Measurements from ENCODE around the gene FBLN2. TPM values are rescaled to one million over a fixed set of nuclear protein-coding genes. Genes with fewer than 3 reads are reported as not detected.

FBLN2 gene
- total and polyA plus RNA-seq, 4 donors = 16.7 to 494 (median 68.4) TPM

GRCh38 chr3:13583251-13584180 is 34.6 kb downstream of the FBLN2 start:
- H3K27ac ChIP-seq (ENCODE audit: low read depth in 1 of 2, low read length in 2 of 2) = no peak overlapping the region

GRCh38 chr3:13584427-13584891 is 35.5 kb downstream of the FBLN2 start:
- H3K9me3 ChIP-seq (ENCODE audit: control insufficient read depth, low read length) = no peaks in the 10 kb centered on the region
- ATAC-seq (ENCODE audit: low FRiP score) (no peak), DNase-seq (peak in 1 of 2 donors; percentile 38)
- 94 to 97% methylated on average over 8 of the region's 8 CpGs for WGBS, 2 donors
- H3K36me3 ChIP-seq (ENCODE audit: control insufficient read depth in 1 of 2, insufficient read depth in 2 of 2, low read length in 1 of 2) = no peaks in the 10 kb centered on the region
- H3K27ac ChIP-seq (ENCODE audit: low read depth in 1 of 2, low read length in 2 of 2) = no peak overlapping the region
- intact Hi-C loops (cut with DNase I) = no loop called here
- no peaks in the 10 kb centered on the region for H3K4me1 ChIP-seq (ENCODE audit: control insufficient read depth in 1 of 2, insufficient read depth in 2 of 2, low read length in 2 of 2)
- no peak overlapping the region for H3K4me3 ChIP-seq (ENCODE audit: low read length in 2 of 2)
- H3K27me3 ChIP-seq (ENCODE audit: control insufficient read depth in 1 of 2, insufficient read depth in 2 of 2, low read length in 1 of 2) = no peaks in the 10 kb centered on the region

More at GRCh38 chr3:13583251-13584180, 34.6 kb downstream of the FBLN2 start:
- intact Hi-C loops (cut with DNase I) = no loop called here
- Histone ChIP-seq H3K4me3 (ENCODE audit: low read length in 2 of 2) (no peak overlapping the region), H3K36me3 (ENCODE audit: control insufficient read depth in 1 of 2, insufficient read depth in 2 of 2, low read length in 1 of 2) (no peaks in the 10 kb centered on the region), H3K9me3 (ENCODE audit: control insufficient read depth, low read length) (no peaks in the 10 kb centered on the region), H3K4me1 (ENCODE audit: control insufficient read depth in 1 of 2, insufficient read depth in 2 of 2, low read length in 2 of 2) (no peaks in the 10 kb centered on the region), H3K27me3 (ENCODE audit: control insufficient read depth in 1 of 2, insufficient read depth in 2 of 2, low read length in 1 of 2) (no peaks in the 10 kb centered on the region)
- WGBS, 2 donors = 90 to 91% methylated on average over 15 of the region's 15 CpGs
- ATAC-seq (ENCODE audit: low FRiP score) = no peak
- peak in 1 of 2 donors; percentile 42 for DNase-seq

GRCh38 chr3:13584901-13585300 is 36.0 kb downstream of the FBLN2 start:
- intact Hi-C loops (cut with DNase I) = no loop called here
- WGBS, 2 donors = 94 to 95% methylated on average over 5 of the region's 5 CpGs
- H3K4me1 ChIP-seq (ENCODE audit: control insufficient read depth in 1 of 2, insufficient read depth in 2 of 2, low read length in 2 of 2) = no peaks in the 10 kb centered on the region

GRCh38 chr3:13587442-13587841 is 38.5 kb downstream of the FBLN2 start:
- ATAC-seq (ENCODE audit: low FRiP score) (no peak), DNase-seq (peak in 1 of 2 donors; percentile 23)
- no peak overlapping the region for H3K4me3 ChIP-seq (ENCODE audit: low read length in 2 of 2)
- no peak overlapping the region for H3K27ac ChIP-seq (ENCODE audit: low read depth in 1 of 2, low read length in 2 of 2)
- intact Hi-C loops (cut with DNase I) = no loop called here
- WGBS, 2 donors = 81 to 87% methylated on average over 3 of the region's 3 CpGs
- no peaks in the 10 kb centered on the region for H3K27me3 ChIP-seq (ENCODE audit: control insufficient read depth in 1 of 2, insufficient read depth in 2 of 2, low read length in 1 of 2)
- H3K9me3 ChIP-seq (ENCODE audit: control insufficient read depth, low read length) = no peaks in the 10 kb centered on the region
- no peaks in the 10 kb centered on the region for H3K4me1 ChIP-seq (ENCODE audit: control insufficient read depth in 1 of 2, insufficient read depth in 2 of 2, low read length in 2 of 2)
- no peaks in the 10 kb centered on the region for H3K36me3 ChIP-seq (ENCODE audit: control insufficient read depth in 1 of 2, insufficient read depth in 2 of 2, low read length in 1 of 2)

More at GRCh38 chr3:13584901-13585300, 36.0 kb downstream of the FBLN2 start:
- no peak for ATAC-seq (ENCODE audit: low FRiP score)
- Histone ChIP-seq H3K4me3 (ENCODE audit: low read length in 2 of 2) (no peak overlapping the region), H3K27ac (ENCODE audit: low read depth in 1 of 2, low read length in 2 of 2) (no peak overlapping the region), H3K9me3 (ENCODE audit: control insufficient read depth, low read length) (no peaks in the 10 kb centered on the region), H3K27me3 (ENCODE audit: control insufficient read depth in 1 of 2, insufficient read depth in 2 of 2, low read length in 1 of 2) (no peaks in the 10 kb centered on the region), H3K36me3 (ENCODE audit: control insufficient read depth in 1 of 2, insufficient read depth in 2 of 2, low read length in 1 of 2) (no peaks in the 10 kb centered on the region)
- peak; percentile 44 to 67 for DNase-seq

GRCh38 chr3:13588221-13588701 is 39.3 kb downstream of the FBLN2 start:
- H3K27me3 ChIP-seq (ENCODE audit: control insufficient read depth in 1 of 2, insufficient read depth in 2 of 2, low read length in 1 of 2) = no peaks in the 10 kb centered on the region
- H3K27ac ChIP-seq (ENCODE audit: low read depth in 1 of 2, low read length in 2 of 2) = no peak overlapping the region
- WGBS, 2 donors = 95 to 96% methylated on average over 16 of the region's 16 CpGs
- no peaks in the 10 kb centered on the region for H3K36me3 ChIP-seq (ENCODE audit: control insufficient read depth in 1 of 2, insufficient read depth in 2 of 2, low read length in 1 of 2)
- no peaks in the 10 kb centered on the region for H3K9me3 ChIP-seq (ENCODE audit: control insufficient read depth, low read length)
- intact Hi-C loops (cut with DNase I) = no loop called here
- no peak overlapping the region for H3K4me3 ChIP-seq (ENCODE audit: low read length in 2 of 2)
- H3K4me1 ChIP-seq (ENCODE audit: control insufficient read depth in 1 of 2, insufficient read depth in 2 of 2, low read length in 2 of 2) = no peaks in the 10 kb centered on the region
- ATAC-seq (ENCODE audit: low FRiP score) = peak; percentile 13
- peak in 1 of 2 donors; percentile 62 for DNase-seq

GRCh38 chr3:13588993-13589392 is 40.1 kb downstream of the FBLN2 start:
- no peaks in the 10 kb centered on the region for H3K4me1 ChIP-seq (ENCODE audit: control insufficient read depth in 1 of 2, insufficient read depth in 2 of 2, low read length in 2 of 2)
- H3K9me3 ChIP-seq (ENCODE audit: control insufficient read depth, low read length) = no peaks in the 10 kb centered on the region
- H3K4me3 ChIP-seq (ENCODE audit: low read length in 2 of 2) = no peak overlapping the region
- 84% methylated on average over 4 of the region's 4 CpGs for WGBS, 2 donors
- no peaks in the 10 kb centered on the region for H3K36me3 ChIP-seq (ENCODE audit: control insufficient read depth in 1 of 2, insufficient read depth in 2 of 2, low read length in 1 of 2)
- H3K27ac ChIP-seq (ENCODE audit: low read depth in 1 of 2, low read length in 2 of 2) = no peak overlapping the region
- ATAC-seq (ENCODE audit: low FRiP score) (no peak), DNase-seq (no peak)
- intact Hi-C loops (cut with DNase I) = no loop called here
- no peaks in the 10 kb centered on the region for H3K27me3 ChIP-seq (ENCODE audit: control insufficient read depth in 1 of 2, insufficient read depth in 2 of 2, low read length in 1 of 2)

GRCh38 chr3:13590841-13591520 is 42.1 kb downstream of the FBLN2 start:
- no peaks in the 10 kb centered on the region for H3K36me3 ChIP-seq (ENCODE audit: control insufficient read depth in 1 of 2, insufficient read depth in 2 of 2, low read length in 1 of 2)
- intact Hi-C loops (cut with DNase I) = no loop called here
- WGBS, 2 donors = 93 to 96% methylated on average over 3 of the region's 3 CpGs
- ATAC-seq (ENCODE audit: low FRiP score) (no peak), DNase-seq (peak in 1 of 2 donors; percentile 2)
- no peaks in the 10 kb centered on the region for H3K4me1 ChIP-seq (ENCODE audit: control insufficient read depth in 1 of 2, insufficient read depth in 2 of 2, low read length in 2 of 2)
- H3K27me3 ChIP-seq (ENCODE audit: control insufficient read depth in 1 of 2, insufficient read depth in 2 of 2, low read length in 1 of 2) = no peaks in the 10 kb centered on the region
- no peak overlapping the region for H3K27ac ChIP-seq (ENCODE audit: low read depth in 1 of 2, low read length in 2 of 2)
- no peaks in the 10 kb centered on the region for H3K9me3 ChIP-seq (ENCODE audit: control insufficient read depth, low read length)
- H3K4me3 ChIP-seq (ENCODE audit: low read length in 2 of 2) = no peak overlapping the region

GRCh38 chr3:13593615-13594014 is 44.7 kb downstream of the FBLN2 start:
- Histone ChIP-seq H3K4me3 (ENCODE audit: low read length in 2 of 2) (no peak overlapping the region), H3K9me3 (ENCODE audit: control insufficient read depth, low read length) (no peaks in the 10 kb centered on the region), H3K27ac (ENCODE audit: low read depth in 1 of 2, low read length in 2 of 2) (no peak overlapping the region), H3K36me3 (ENCODE audit: control insufficient read depth in 1 of 2, insufficient read depth in 2 of 2, low read length in 1 of 2) (no peaks in the 10 kb centered on the region), H3K27me3 (ENCODE audit: control insufficient read depth in 1 of 2, insufficient read depth in 2 of 2, low read length in 1 of 2) (no peaks in the 10 kb centered on the region), H3K4me1 (ENCODE audit: control insufficient read depth in 1 of 2, insufficient read depth in 2 of 2, low read length in 2 of 2) (no peaks in the 10 kb centered on the region)
- intact Hi-C loops (cut with DNase I) = no loop called here
- DNase-seq = peak in 1 of 2 donors; percentile 70
- 93% methylated on average over 10 of the region's 10 CpGs for whole genome bisulfite sequencing, 2 donors
- no peak for ATAC-seq (ENCODE audit: low FRiP score)

Measured in aorta (tissue), 5 donors.